Measurements from ENCODE around the gene NOL9. TPM values are rescaled to one million over a fixed set of nuclear protein-coding genes. Genes with fewer than 3 reads are reported as not detected.

The NOL9 gene
- total and polyA plus RNA-seq, 10 of the 15 experiments (the other 5 are each of a cell fraction or from before 2014, with no cell fraction given), result 3.9 to 35.9 (median 23.0) TPM

GRCh38 chr1:6496890-6497214, 57.5 kb downstream of the NOL9 start:
- H3K9me3 ChIP-seq (replicated peaks; ENCODE audit: control insufficient read depth, insufficient read depth, low read length), result no peaks in the 10 kb centered on the region
- no peak overlapping the region for H2AFZ ChIP-seq (ENCODE audit: control insufficient read depth, low read depth, low read length)
- 5% methylated on average over 15 of the region's 21 CpGs for WGBS (ENCODE audit: insufficient coverage, insufficient replicate concordance, low lambda C conversion rate, missing lambda C conversion rate)
- H4K20me1 ChIP-seq (ENCODE audit: control insufficient read depth, insufficient read depth), result no peaks in the 10 kb centered on the region
- no peaks in the 10 kb centered on the region for H3K79me2 ChIP-seq (ENCODE audit: control insufficient read depth, insufficient read depth, low read length)
- TF ChIP-seq GABPA (IDR thresholded peaks at IDR 0.05; ENCODE audit: low read depth), result no peak
- TF ChIP-seq SUZ12 (IDR thresholded peaks at IDR 0.05; ENCODE audit: unreplicated experiment), result peak; percentile 52
- H3K36me3 ChIP-seq (ENCODE audit: control insufficient read depth in 2 of 2, insufficient read depth in 2 of 2, low read length in 1 of 2), result no peaks in the 10 kb centered on the region
- RAD21 ChIA-PET (ENCODE audit: unreplicated experiment), result no interaction called here
- in situ Hi-C loops (cut with MboI), result loop anchor here (25.0 kb wide), 1 partner anchor 715 kb away; no protein-coding TSS in a partner anchor
- no peaks in the 10 kb centered on the region for H3K4me1 ChIP-seq (ENCODE audit: control insufficient read depth, insufficient read depth, low read length)
- POLR2A ChIA-PET, result no interaction called here
- H3K27ac ChIP-seq (ENCODE audit: control insufficient read depth, insufficient read depth), result no peak overlapping the region
- intact Hi-C loops (cut with micrococcal nuclease; ENCODE audit: unreplicated experiment), result no loop called here
- ATAC-seq, result no peak
- BruUV-seq (replicated peaks), result no TSS peak
- H3K9ac ChIP-seq (ENCODE audit: control insufficient read depth, insufficient read depth, low read length), result no peak overlapping the region
- no peak for FAIRE-seq
- H3K27me3 ChIP-seq (replicated peaks in 1 of 2; ENCODE audit: control insufficient read depth in 2 of 2, insufficient read depth in 2 of 2, low read length in 1 of 2), result peaks cover 4 to 8% of the 10 kb centered on the region in 2 experiments
- SMC1A ChIA-PET (ENCODE audit: uncharacterized antibody, unreplicated experiment), result no interaction called here
- H3K4me3 ChIP-seq, result no peak overlapping the region
- CTCF ChIA-PET, result no interaction called here
- H3K4me2 ChIP-seq (ENCODE audit: control insufficient read depth, insufficient read depth), result no peak overlapping the region
- no peak for DNase-seq (ENCODE audit: low read depth, low spot score)

GRCh38 chr1:6496365-6496721, 58.0 kb downstream of the NOL9 start:
- no peak overlapping the region for H3K9ac ChIP-seq (ENCODE audit: control insufficient read depth, insufficient read depth, low read length)
- no peaks in the 10 kb centered on the region for H3K9me3 ChIP-seq (replicated peaks; ENCODE audit: control insufficient read depth, insufficient read depth, low read length)
- WGBS (ENCODE audit: insufficient coverage, insufficient replicate concordance, low lambda C conversion rate, missing lambda C conversion rate), result 39% methylated on average over 13 of the region's 13 CpGs
- ChIA-PET RAD21 (ENCODE audit: unreplicated experiment) (no interaction called here), CTCF (no interaction called here), SMC1A (ENCODE audit: uncharacterized antibody, unreplicated experiment) (no interaction called here), POLR2A (no interaction called here)
- no peak for FAIRE-seq
- H3K4me3 ChIP-seq, result no peak overlapping the region
- BruUV-seq (replicated peaks), result no TSS peak
- ATAC-seq, result no peak
- intact Hi-C loops (cut with micrococcal nuclease; ENCODE audit: unreplicated experiment), result no loop called here
- no peak for DNase-seq (ENCODE audit: low read depth, low spot score)
- no peaks in the 10 kb centered on the region for H3K79me2 ChIP-seq (ENCODE audit: control insufficient read depth, insufficient read depth, low read length)
- H3K4me1 ChIP-seq (ENCODE audit: control insufficient read depth, insufficient read depth, low read length), result no peaks in the 10 kb centered on the region
- H2AFZ ChIP-seq (ENCODE audit: control insufficient read depth, low read depth, low read length), result no peak overlapping the region
- peaks cover 4 to 8% of the 10 kb centered on the region in 2 experiments for H3K27me3 ChIP-seq (replicated peaks in 1 of 2; ENCODE audit: control insufficient read depth in 2 of 2, insufficient read depth in 2 of 2, low read length in 1 of 2)
- no peak overlapping the region for H3K4me2 ChIP-seq (ENCODE audit: control insufficient read depth, insufficient read depth)
- in situ Hi-C loops (cut with MboI), result loop anchor here (25.0 kb wide), 1 partner anchor 716 kb away; no protein-coding TSS in a partner anchor
- H3K27ac ChIP-seq (ENCODE audit: control insufficient read depth, insufficient read depth), result no peak overlapping the region
- H3K36me3 ChIP-seq (ENCODE audit: control insufficient read depth in 2 of 2, insufficient read depth in 2 of 2, low read length in 1 of 2), result no peaks in the 10 kb centered on the region
- H4K20me1 ChIP-seq (ENCODE audit: control insufficient read depth, insufficient read depth), result no peaks in the 10 kb centered on the region
- TF ChIP-seq, protein P1, sequence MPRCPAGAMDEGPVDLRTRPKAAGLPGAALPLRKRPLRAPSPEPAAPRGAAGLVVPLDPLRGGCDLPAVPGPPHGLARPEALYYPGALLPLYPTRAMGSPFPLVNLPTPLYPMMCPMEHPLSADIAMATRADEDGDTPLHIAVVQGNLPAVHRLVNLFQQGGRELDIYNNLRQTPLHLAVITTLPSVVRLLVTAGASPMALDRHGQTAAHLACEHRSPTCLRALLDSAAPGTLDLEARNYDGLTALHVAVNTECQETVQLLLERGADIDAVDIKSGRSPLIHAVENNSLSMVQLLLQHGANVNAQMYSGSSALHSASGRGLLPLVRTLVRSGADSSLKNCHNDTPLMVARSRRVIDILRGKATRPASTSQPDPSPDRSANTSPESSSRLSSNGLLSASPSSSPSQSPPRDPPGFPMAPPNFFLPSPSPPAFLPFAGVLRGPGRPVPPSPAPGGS (IDR thresholded peaks at IDR 0.05; ENCODE audit: borderline replicate concordance, insufficient read depth, low read depth, low read length, poor library complexity, severe bottlenecking), result no peak
- TF ChIP-seq PAX8 (IDR thresholded peaks at IDR 0.05) (no peak), ETV6 (conservative IDR thresholded peaks at IDR 0.05 in 1 of 2, IDR thresholded peaks at IDR 0.05 in 1 of 2; ENCODE audit: borderline replicate concordance in 1 of 2, low read depth in 1 of 2) (no peak), BRCA1 (IDR thresholded peaks at IDR 0.05; ENCODE audit: low read depth, low read length) (no peak), SMARCA5 (IDR thresholded peaks at IDR 0.05) (no peak)
- TF ChIP-seq, protein P2, sequence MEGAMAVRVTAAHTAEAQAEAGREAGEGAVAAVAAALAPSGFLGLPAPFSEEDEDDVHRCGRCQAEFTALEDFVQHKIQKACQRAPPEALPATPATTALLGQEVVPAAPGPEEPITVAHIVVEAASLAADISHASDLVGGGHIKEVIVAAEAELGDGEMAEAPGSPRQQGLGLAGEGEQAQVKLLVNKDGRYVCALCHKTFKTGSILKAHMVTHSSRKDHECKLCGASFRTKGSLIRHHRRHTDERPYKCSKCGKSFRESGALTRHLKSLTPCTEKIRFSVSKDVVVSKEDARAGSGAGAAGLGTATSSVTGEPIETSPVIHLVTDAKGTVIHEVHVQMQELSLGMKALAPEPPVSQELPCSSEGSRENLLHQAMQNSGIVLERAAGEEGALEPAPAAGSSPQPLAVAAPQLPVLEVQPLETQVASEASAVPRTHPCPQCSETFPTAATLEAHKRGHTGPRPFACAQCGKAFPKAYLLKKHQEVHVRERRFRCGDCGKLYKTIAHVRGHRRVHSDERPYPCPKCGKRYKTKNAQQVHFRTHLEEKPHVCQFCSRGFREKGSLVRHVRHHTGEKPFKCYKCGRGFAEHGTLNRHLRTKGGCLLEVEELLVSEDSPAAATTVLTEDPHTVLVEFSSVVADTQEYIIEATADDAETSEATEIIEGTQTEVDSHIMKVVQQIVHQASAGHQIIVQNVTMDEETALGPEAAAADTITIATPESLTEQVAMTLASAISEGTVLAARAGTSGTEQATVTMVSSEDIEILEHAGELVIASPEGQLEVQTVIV (IDR thresholded peaks at IDR 0.05; ENCODE audit: borderline replicate concordance, partially characterized antibody), result no peak
- TF ChIP-seq, protein P3, sequence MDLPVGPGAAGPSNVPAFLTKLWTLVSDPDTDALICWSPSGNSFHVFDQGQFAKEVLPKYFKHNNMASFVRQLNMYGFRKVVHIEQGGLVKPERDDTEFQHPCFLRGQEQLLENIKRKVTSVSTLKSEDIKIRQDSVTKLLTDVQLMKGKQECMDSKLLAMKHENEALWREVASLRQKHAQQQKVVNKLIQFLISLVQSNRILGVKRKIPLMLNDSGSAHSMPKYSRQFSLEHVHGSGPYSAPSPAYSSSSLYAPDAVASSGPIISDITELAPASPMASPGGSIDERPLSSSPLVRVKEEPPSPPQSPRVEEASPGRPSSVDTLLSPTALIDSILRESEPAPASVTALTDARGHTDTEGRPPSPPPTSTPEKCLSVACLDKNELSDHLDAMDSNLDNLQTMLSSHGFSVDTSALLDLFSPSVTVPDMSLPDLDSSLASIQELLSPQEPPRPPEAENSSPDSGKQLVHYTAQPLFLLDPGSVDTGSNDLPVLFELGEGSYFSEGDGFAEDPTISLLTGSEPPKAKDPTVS (IDR thresholded peaks at IDR 0.05; ENCODE audit: low read depth, low read length), result no peak
- TF ChIP-seq, protein P4, sequence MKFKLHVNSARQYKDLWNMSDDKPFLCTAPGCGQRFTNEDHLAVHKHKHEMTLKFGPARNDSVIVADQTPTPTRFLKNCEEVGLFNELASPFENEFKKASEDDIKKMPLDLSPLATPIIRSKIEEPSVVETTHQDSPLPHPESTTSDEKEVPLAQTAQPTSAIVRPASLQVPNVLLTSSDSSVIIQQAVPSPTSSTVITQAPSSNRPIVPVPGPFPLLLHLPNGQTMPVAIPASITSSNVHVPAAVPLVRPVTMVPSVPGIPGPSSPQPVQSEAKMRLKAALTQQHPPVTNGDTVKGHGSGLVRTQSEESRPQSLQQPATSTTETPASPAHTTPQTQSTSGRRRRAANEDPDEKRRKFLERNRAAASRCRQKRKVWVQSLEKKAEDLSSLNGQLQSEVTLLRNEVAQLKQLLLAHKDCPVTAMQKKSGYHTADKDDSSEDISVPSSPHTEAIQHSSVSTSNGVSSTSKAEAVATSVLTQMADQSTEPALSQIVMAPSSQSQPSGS (IDR thresholded peaks at IDR 0.05; ENCODE audit: low read length), result no peak
